ENCODE data around the gene CPHXL2.

Gene CPHXL2

GRCh38 chr16:75676909-75677308, at the start of gene CPHXL2:
Gene CPHXL2, minus strand, starts transcription at chr16:75677009. Its CDS starts 10 bp downstream, at chr16:75676999.
- no peak for DNase-seq (ENCODE audit: low spot score)

- DNase-seq (ENCODE audit: low spot score) = no peak
These were observed 49.6 kb upstream of the CPHXL2 start, which contains the start of gene CPHXL for GRCh38 chr16:75726390-75726789. Gene CPHXL, minus strand, starts transcription at chr16:75726490. Its CDS starts 48 bp downstream, at chr16:75726442.

GRCh38 chr16:75718452-75718851, 41.6 kb upstream of the CPHXL2 start:
- DNase-seq (ENCODE audit: low spot score) = no peak

GRCh38 chr16:75714661-75715060, 37.9 kb upstream of the CPHXL2 start:
- DNase-seq (ENCODE audit: low spot score) = no peak

- DNase-seq (ENCODE audit: low spot score) = no peak
These were observed 33.5 kb upstream of the CPHXL2 start for GRCh38 chr16:75710344-75710743.

- DNase-seq (ENCODE audit: low spot score) = no peak
These were observed 26.5 kb upstream of the CPHXL2 start for GRCh38 chr16:75703306-75703705.

- no peak for DNase-seq (ENCODE audit: low spot score)
These were observed 25.4 kb upstream of the CPHXL2 start for GRCh38 chr16:75702242-75702641.

- DNase-seq (ENCODE audit: low spot score) = no peak
These were observed 24.6 kb upstream of the CPHXL2 start, which contains the start of gene DUXB for GRCh38 chr16:75701361-75701760. Gene DUXB, minus strand, starts transcription at chr16:75701461. Its CDS starts 43 bp downstream, at chr16:75701418.

GRCh38 chr16:75697571-75697970, 20.8 kb upstream of the CPHXL2 start:
- DNase-seq (ENCODE audit: low spot score) = no peak

- no peak for DNase-seq (ENCODE audit: low spot score)
These were observed 18.9 kb upstream of the CPHXL2 start for GRCh38 chr16:75695708-75696107.

- no peak for DNase-seq (ENCODE audit: low spot score)
These were observed 10.6 kb upstream of the CPHXL2 start for GRCh38 chr16:75687361-75687760.

- DNase-seq (ENCODE audit: low spot score) = no peak
These were observed 5.5 kb upstream of the CPHXL2 start for GRCh38 chr16:75682308-75682707.

GRCh38 chr16:75679366-75679765, 2.6 kb upstream of the CPHXL2 start:
- no peak for DNase-seq (ENCODE audit: low spot score)

- DNase-seq (ENCODE audit: low spot score) = no peak
These were observed 9.3 kb downstream of the CPHXL2 start for GRCh38 chr16:75667503-75667902.

GRCh38 chr16:75660726-75661302, 16.0 kb downstream of the CPHXL2 start:
- no peak for DNase-seq (ENCODE audit: low spot score)

- no peak for DNase-seq (ENCODE audit: low spot score)
These were observed 16.5 kb downstream of the CPHXL2 start for GRCh38 chr16:75660321-75660720.

- DNase-seq (ENCODE audit: low spot score) = no peak
These were observed 18.6 kb downstream of the CPHXL2 start for GRCh38 chr16:75658175-75658574.

GRCh38 chr16:75653922-75654321, 22.9 kb downstream of the CPHXL2 start:
- DNase-seq (ENCODE audit: low spot score) = peak; percentile 53

- DNase-seq (ENCODE audit: low spot score) = peak; percentile 76
These were observed 28.3 kb downstream of the CPHXL2 start for GRCh38 chr16:75648265-75649076.

- DNase-seq (ENCODE audit: low spot score) = peak; percentile 97
These were observed 29.1 kb downstream of the CPHXL2 start, which contains the start of the genes KARS1 and TERF2IP for GRCh38 chr16:75647492-75648264. Gene KARS1, minus strand, starts transcription at chr16:75647665. Its CDS starts 26 bp downstream, at chr16:75647639. Gene TERF2IP, plus strand, starts transcription at chr16:75647773. Its CDS starts 110 bp downstream, at chr16:75647883.

- DNase-seq (ENCODE audit: low spot score) = no peak
These were observed 29.7 kb downstream of the CPHXL2 start for GRCh38 chr16:75647112-75647491.

GRCh38 chr16:75644240-75645012, 32.4 kb downstream of the CPHXL2 start:
- DNase-seq (ENCODE audit: low spot score) = no peak

All from AG08395 (cell line).